Measurements from ENCODE around the gene PSG6.
"Not testable (repeated sequence)": the region's sequence is repeated elsewhere in the genome, so short reads cannot be mapped to it uniquely, and the experiment has no call there.

- not testable (repeated sequence) for TF ChIP-seq RAD21 (IDR thresholded peaks at IDR 0.05; ENCODE audit: insufficient read depth, low read depth, low read length); SP1 (IDR thresholded peaks at IDR 0.05; ENCODE audit: low read depth, low read length)
Observed at GRCh38 chr19:42934726-42935125, 17.0 kb upstream of the PSG6 start.

Measured in GM12878 (cell line).